Smooth muscle cell of the brain vasculature (primary cell): ENCODE results near the gene TMEM18.
A peak's percentile ranks its signal among the peaks of the same experiment; 100 is the strongest.
"Not testable (repeated sequence)": the region's sequence is repeated elsewhere in the genome, so short reads cannot be mapped to it uniquely, and the experiment has no call there.

ENCODE experiments used
- DNase-seq: peaks from one replicate; pipeline ENCODE4 v3.0.0-alpha.2; 2012; ENCODE audit warnings: low read depth, low spot score

Gene TMEM18

DNA sequence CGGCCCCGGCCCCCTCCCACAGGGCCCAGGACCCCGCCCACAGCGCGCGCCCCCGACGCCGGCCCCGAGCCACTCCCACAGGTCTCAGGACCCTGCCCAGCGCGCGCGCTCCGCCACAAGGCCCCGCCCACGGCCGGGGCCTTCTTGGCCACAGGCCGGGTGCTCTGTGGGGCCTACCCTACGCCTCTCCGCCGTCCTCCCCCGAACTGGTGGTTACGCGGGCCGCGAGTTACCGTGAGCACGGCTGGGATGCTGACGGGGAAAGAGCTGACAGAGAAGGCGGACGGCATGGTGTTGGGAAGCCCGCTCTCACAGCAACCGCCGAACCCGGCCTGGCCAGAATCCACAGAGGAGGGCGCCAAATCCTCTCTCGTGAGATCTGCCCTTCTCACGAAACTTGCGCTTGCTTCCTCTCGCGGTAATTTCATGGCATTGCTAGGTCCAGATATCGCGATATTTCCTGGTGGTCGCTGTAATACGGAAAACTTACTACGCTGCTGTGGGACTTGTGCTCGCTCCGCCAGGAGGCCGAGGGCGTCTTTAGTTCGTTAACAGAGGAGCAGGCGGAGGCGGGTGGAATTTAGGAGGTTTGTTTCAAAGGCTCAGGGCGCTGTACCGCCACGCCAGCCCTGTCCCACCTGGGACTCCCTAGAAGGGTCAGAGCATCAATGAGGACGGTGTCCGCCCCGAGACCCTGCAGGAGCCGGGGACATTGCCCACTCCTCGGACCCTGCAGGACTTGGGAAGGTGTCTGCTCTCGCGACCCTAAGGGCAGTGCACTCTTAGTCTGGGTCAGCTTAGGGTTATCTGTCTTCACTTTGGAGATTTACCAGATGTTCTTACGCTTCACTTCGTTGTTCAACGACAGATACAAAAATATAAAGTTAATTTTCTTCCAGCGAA, at the start of gene TMEM18:
Gene TMEM18 (minus strand): TSS at position 351 of the 903 bp plus-strand sequence. CDS start 61 bp downstream, at position 290.
- DNase-seq: peak; percentile 96

DNA sequence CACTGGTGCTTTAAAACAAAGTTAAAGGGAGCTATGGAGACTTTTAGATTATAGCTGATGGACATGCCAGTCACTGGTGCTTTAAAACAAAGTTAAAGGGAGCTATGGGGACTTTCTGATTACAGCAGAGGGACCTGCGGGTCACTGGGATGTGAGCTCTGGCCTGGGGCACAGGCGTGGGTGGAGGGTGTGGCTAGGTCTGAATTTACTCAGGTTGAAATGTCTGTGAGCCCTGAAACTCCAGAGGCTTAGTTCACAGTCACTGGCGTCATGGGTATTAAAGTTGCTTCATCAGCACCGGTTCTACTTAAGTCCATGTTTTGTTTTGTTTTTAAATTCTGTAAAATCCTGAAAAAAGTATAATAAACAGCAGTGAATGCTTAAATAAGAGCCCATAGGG, 49.0 kb upstream of the TMEM18 start:
- no peak for DNase-seq

DNA sequence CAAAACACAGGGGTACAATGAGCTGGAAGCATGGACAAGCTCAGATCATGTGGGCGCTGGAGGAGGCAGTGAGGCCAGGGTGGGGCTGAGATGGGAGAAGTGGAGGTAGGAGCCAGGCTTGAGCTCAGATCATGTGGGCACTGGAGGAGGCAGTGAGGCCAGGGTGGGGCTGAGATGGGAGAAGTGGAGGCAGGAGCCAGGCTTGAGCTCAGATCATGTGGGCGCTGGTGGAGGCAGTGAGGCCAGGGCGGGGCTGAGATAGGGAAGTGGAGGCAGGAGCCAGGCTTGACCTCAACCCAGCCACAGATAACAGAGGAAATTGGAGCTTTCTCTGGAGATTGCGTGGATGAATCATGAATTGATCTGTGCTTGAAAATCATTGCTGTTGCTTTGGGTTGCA, 48.3 kb upstream of the TMEM18 start:
- no peak for DNase-seq

DNA sequence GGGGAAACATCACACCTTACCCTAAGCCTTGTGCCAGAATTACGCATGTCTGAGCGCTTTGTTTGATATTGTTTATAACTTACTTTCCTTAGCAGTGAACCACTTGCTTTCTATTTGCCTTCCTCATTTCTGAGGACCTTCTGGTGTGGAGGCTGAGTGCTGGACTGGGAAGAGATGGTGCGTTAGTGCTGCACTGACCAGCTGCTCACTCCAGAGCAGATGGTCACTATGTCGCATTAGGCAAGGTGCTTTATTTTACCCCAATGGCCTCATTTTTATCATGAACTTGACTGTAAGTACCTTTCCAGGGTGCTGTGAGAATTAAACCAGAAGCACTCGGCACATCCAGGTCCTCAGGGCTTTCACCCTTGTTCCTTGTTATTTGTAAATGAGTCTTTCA, 46.6 kb upstream of the TMEM18 start:
- no peak for DNase-seq

DNA sequence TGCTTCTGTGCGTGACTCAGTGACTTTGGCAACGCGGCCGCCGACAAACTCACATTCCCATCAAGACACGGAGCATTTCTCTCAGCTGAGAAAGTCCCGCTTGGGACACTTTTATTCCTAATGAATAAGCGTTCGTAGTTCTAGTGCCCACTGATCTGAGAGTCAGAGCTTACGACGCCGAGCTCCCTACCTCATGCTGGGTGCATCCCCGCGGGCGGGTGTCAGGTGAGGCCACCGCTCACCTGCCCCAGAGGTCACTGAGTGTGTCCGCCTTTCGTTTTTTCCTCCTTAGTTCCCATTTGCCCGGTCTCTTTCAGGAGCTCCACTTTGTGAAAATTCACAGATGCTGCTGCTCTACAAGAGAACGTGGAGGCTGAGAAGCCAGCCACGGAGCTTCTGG, 43.6 kb upstream of the TMEM18 start:
- DNase-seq: no peak

DNA sequence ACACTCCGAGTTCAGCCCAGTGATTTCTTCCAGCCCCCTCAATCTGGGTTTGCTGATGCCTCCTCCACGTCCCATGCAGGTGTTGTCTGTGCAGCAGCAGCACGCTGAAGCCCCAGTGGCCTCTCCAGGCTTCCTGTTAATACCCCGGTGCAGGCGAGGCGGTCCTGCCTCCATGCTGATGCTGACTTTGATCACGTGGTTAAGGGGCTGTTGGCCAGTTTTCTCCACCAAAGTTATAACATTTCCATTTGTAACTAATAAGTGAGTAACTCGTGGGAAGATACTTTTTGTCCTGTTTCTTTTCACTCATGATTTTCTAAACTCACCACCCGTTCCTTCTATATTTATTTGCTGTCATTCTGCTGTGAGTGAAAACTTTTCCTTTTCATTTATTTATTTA, 42.5 kb upstream of the TMEM18 start:
- no peak for DNase-seq

DNA sequence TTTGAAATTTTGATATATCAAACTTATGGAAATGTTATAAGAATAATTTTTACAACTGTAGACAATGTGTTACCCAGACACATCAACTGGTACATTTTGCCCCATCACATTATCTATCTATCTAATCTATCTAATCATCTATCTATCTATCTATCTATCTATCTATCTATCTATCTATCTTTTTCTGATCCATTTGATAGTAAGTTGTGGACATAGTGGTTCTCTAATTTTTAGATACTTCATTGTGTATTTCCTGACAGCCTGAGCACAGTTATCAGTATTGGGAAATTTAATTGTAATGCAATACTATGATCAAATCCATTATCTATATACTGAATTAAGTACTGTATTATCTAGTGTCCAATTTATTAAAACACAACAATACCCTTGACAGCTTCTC, 42.0 kb upstream of the TMEM18 start:
- DNase-seq: no peak

DNA sequence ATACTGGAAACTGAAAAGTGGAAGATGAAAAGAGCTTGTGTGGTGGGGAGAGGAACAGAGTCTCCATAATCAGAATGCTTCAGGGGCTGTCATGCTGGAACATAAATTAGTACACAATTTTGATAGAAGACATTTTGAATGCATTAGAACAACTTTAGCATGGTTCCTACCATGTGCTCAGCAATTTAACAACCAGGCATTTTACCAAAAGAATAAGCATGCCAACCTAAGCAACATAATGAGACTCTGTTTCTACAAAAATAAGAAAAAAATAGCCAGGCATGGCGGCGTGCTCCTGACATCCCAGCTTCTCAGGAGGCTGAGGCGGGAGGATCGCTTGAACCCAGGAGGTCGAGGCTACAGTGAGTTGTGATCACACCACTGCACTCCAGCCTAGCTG, 40.5 kb upstream of the TMEM18 start:
- DNase-seq: no peak

DNA sequence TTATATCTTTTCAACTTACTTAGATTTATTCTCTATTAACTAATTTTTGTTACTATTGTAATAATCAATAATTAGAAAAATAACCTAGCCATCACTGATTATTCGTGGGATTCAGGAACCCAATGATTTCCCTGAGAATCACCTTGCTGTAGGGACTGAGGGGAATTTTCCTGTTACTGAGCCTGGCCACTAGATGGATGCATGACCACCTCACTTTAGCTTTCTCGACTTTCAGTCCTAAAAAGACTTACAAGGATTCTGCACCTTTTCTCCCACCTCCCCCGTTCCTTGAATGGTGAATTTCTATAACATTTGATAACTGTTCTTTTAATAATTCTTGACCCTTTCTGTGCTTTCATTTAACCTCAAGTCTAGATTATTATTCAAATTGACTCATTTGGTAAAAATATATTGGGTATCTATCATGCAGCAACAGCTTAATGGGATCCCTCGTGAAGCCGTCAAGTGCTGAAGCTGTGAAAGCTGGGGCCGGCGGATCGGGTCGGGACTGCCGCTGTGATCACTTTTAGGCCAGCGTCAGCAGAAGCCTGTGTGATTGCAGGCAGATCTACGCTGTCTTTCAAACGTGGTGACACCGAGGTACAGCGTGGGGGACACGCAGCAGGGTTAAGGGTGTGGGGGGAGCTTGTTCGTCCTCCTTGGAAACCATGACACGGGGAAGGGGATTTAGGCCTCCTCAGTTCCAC, 38.8 kb upstream of the TMEM18 start:
- peak; percentile 7 for DNase-seq

DNA sequence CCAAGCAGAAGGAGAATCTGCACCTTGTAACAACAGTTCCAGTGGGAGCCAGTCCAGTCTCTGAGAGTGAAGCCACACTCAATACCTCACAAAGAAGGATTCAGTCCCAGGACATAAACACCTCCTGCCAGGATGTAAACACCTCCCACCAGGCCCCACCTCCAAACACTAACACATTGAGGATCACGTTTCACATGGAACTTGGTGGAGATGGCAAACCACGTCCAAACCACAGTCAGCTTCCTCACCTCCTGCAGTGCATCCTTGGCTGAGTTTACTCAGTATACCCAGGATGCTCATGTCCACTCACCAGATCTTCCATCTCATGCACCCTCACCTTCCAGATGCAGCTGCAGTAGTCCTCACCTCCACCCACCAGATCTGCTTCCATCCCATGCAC, 37.8 kb upstream of the TMEM18 start:
- no peak for DNase-seq

DNA sequence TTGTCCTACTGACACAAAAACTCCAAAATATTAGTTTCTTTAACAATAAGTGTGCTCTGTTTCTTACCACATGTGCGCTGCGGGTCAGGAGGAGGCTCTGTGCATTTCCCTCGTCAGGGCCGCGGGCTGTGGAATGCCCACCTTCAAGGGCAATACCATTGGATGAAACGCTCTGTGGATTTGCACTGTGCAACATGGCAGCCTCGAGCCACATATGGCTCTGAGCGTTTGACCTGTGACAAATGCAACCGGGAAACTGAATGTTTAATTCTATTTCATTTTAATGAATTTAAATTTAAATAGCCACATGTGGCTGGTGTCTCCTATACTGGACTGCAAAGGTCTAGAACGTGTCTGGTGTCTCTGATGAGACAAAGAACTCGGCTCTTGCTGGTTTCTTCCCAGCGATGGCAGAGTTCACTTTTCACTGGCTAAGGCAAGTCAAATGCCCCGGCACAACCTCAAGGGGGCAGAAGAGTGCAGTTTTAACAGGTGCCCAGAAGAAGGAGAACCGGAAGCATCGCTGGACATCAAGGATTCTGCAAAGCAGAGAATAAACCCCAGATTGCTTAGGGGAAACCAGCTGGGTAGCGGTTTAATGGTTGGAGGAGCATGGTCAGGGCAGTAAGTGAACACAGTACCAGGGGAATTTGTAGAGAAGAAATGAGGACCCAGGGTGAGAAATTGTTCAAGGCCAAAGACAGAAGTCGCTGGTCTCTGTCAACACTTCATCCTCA, 37.0 kb upstream of the TMEM18 start:
- peak; percentile 9 for DNase-seq

DNA sequence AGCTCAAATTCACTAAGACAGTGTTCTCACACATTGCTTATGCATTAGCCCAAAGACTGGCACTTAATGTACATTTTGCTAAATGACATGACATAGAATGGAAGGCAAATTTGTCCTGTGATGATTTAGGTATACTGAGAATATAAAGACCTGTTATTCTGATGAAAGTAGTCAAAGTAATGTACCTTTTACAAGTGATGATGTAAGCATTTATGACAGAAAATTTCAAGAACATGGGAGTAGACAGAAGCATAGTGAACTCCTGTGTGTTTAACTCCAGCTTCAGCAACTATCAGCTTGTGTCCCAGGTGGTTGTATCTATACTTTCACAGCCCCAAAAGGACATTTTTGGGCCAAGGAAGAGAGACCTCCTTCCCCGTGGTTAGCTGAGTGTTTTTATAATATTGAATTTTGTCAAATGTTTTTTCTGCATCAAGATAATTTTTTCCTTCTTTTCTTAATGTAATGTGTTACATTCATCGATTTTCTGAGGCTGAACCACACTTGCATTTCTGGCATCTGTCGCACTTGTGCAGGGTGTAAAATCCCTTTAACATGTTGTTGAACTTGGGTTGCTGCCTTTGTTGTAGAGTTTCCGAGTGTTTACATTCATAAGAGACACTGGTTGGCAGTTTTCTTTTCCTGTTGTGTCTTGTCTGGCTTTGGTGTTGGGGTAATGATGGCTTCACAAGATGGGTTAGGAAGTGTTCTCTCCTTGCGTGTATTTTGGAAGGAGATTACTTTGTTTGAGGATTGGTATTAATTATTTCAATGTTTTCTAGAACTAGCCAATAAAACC, 33.9 kb upstream of the TMEM18 start:
- DNase-seq: no peak

DNA sequence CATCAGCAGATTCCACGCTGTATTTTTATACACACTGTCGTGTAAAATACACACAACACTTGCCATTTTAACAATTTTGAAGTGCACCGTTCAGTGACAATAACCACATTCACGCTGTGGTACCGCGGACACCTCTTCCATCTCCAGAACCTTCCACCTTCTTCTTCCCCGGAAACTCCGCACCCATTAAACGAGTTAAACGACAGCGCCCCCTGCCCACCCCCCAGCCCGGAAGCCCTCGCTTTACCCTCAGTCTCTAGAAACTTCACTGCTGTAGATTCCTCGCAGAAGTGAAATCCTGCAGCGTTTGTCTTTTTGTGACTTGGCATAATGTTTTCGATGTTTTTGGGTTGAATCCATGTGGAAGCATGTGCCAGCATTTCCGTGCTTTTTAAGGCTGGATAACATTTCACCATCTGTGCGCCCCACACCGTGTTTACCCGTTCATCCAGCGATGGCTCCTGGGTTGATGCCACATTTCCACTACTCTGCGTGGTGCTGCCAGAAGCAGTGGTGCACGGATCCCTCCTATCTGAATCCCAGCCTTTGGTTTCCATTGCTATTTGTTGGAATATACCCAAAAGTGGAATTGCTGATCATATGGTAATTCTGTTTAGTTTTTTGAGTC, 32.0 kb upstream of the TMEM18 start:
- DNase-seq: no peak

DNA sequence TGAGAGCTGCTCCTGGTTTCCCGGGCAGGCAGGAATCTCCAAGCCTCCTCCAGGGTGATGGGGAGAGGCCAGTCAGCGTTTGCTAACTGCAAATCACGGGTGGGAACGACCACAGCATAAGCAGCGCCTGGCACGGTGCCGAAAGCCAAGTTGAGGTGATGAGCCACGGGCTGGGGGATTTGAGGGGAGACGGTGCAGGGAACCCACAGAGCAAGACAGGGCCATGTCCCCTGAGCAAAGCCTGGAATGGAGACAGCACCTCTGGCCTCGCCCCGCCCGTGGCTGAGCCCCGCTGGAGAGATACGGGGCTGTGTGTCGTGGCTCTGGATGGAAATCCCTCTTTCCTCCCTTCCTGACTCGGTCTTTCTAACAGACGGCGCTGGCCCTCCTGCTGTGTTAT, 31.5 kb upstream of the TMEM18 start:
- no peak for DNase-seq

DNA sequence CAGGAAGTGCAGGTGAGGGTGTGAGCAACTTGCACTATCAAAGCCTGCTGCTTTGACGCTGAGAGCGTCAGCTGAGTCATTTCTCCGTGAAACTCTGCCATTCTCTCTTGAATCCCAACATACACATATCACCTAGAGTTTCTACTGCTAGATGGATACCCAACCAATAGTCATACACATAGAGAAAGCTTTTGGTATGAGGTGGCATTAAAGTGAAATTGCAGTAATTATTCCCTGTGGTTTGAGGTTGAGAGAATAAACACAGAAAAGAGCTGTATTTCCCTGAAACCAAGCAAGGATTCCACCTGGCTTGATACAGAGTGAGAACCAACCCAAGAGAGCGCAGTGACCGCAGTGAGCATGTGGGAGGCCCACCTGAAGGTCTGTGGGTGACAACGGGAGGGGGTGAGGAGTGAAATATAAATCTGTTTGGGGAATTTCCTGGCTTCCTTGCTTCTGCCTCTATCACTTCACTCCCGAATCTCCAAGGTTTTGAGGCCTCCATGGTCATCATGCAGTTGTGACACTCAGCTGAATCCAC, 28.8 kb upstream of the TMEM18 start:
- no peak for DNase-seq

DNA sequence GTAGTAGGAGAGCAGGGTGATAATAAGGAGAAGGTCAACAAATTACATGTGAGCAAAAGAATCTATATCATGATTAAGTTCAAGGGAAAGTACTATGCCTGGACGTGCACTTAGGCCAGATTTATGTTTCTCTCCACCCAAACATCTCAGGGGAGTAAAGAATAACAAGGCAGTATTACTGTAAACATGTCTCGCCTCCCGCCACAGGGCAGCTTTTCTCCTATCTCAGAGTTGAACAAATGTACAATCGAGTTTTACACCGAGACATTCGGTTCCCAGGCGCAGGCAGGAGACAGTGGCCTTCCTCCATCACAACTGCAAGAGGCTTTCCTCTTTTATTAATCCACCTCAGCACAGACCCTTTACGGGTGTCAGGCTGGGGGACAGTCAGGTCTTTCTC, 25.6 kb upstream of the TMEM18 start:
- DNase-seq: not testable (repeated sequence)

DNA sequence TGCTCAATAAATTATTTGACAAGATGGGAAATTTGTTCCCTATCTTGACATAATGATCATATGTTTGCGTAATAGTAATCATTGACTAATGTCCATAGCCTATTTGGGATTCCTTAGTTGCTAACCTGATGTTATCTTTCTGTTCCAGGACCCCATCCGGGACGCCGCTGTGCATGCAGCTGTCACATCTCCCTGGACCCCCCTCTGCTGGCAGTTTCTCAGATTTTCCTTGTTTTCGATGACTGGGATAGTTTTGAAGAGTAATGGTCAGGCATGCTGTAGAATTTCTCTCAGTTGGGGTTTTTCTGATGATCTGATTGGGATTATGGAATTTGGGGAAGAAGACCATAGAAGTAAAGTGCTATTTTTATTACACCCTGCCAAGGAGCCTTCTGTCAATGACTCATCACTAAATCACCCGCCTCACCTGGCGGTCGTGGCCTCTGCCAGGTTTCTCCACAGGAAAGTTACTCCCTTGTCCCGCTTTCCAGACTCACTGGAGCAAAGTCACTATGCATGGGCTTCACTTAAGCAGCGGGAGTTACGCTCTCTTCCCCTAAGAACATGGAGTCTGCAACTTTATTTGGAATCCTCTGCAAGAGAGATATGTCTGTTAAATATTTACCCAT, 19.9 kb upstream of the TMEM18 start:
- no peak for DNase-seq

DNA sequence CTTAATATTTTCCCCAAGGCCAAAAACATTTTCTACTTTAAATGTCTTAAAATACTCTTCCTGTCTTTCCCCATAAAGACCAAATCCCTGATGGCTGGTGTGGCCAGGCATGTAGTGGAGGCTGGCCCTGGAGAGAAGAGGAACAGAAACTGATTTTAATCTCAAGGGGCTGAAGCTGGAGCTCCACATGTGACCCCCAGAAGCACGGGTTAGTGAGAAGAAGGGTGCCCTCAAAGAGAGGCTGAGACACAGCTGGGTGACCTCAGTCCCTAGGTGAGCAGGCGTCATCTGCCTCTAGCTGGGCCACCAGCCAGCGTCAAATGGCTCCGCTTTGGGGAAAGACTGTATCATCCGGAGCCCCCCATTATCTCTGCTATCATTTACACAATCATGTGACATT, 19.3 kb upstream of the TMEM18 start:
- no peak for DNase-seq

DNA sequence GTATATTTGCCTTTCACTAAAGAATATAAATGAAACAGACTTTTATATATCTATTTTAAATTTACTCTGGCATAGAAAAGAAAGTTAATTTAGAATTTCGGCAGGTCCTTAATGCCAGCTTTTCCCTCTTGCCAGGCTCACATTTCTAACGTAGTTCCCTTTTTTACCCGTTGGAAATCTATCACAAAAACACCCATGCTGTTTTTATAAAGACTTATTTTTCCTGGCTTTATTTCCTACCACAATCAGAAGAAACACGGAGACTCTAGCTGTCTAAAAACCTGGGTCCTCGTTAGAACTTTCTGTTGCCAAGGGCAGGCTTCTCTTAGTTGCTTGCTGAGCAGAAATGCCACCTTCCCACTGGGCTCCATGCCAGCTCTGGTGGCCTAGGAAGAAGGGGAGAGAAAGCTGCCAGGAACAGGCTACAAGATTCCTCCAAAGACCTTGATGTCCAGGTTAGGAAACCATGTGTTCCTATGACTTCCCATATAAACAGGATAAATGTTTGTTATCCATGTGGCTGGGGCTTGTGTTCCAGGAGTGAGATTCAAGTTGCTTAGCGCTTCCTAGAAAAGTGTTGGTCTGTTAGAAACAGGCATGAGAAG, 17.8 kb upstream of the TMEM18 start:
- DNase-seq: no peak

DNA sequence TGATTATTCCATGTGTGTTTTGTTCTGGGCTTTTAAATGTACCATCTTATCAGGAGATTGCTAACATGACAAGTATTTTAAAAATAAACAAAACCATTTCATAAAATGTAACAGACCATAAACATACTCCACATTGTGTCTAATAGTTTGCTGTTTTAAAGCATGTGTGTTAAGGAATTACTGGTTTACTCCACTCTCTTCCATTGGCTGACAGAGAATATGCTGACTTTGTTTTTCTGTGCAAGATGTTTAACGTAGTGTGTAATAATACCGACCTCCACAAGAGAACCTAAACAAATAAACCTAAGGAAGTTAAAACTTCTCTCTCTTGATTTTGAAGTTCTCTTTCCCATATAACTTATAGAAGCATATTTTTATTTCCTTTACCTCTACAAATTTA, 17.0 kb upstream of the TMEM18 start:
- no peak for DNase-seq
